GM20431 (cell line): ENCODE measurements around the gene VPS13A.

Experiments used
- in situ Hi-C: fragments of 300-500 bp; cut with MseI, MboI; formaldehyde crosslinking; loops from one replicate; pipeline ENCODE4 v1.15.0; 2020; ENCODE audit warnings: low sequenced_read_pairs; ENCODE audit not compliant: unreplicated experiment

VPS13A gene

DNA sequence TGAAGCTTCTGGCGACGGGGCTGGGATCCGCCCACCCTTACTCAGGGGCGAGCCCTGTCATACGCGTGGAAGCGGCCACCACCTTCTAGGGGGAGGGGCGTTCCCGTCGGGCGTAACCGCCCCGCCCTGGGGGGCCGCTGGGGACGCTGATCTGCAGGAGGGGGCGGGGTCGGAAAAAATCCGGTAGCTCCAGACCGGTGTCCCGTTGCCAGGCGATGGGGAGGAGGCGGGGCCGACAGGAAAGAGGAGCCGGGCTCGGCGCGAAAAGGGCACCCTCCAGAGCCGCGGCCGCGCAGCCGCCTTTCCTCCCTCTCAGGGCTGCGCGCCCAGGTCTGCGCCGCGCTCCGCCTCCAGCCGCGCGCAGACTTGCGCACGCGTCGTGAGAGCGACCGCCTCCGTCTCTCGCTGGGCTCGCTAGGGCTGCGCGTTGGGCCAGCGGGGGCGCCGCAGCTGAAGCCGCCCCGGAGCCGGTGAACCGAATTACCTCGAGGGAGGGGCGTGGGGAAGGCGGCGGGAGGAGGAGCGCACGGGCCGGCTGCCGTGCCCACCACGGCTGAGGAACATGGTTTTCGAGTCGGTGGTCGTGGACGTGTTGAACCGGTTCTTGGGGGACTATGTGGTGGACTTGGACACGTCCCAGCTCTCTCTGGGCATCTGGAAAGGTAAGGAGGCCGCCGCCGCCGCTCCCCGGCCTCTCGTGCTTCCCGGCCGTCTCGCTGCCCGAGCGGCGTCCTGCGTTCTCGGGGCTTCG is at the start of gene VPS13A:
Gene VPS13A, plus strand, starts transcription at position 392 of the 751 bp plus-strand sequence. Its CDS starts 171 bp downstream, at position 563.
- in situ Hi-C loops: no loop called here

DNA sequence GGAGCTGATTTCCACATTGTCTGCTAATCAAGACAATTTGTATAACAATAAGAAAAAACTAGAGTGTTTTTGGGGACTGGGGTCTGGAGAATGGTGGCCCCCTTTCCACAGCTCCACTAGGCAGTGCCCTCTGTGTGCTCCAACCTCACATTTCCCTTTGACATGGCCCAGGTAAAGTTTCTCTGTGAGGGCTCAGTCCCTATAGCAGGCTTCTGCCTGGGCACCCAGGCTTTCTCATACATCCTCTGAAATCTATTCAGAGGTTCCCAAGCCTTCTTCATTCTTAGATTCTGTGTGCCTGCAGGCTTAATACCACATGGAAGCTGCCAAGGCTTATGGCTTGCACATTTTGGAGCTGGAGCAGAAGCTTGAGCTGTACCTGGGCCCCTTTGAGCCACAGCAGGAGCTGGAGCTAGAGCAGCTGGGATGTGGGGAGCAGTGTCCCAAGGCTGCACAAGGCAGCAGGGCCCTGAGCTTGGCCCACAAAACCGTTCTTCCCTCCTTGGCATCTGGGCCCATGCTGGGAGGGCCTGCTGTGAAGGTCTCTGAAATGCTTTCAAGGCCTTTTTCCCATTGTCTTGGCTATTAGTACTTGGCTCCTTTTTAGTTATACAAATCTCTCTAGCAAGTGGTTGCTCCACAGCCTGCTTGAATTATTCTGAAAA is 49.1 kb upstream of the VPS13A start:
- in situ Hi-C loops: no loop called here

- in situ Hi-C loops: no loop called here
Observed at GRCh38 chr9:77131399-77131798, 45.9 kb upstream of the VPS13A start.

- in situ Hi-C loops: no loop called here
Observed at GRCh38 chr9:77133011-77133410, 44.3 kb upstream of the VPS13A start.

DNA sequence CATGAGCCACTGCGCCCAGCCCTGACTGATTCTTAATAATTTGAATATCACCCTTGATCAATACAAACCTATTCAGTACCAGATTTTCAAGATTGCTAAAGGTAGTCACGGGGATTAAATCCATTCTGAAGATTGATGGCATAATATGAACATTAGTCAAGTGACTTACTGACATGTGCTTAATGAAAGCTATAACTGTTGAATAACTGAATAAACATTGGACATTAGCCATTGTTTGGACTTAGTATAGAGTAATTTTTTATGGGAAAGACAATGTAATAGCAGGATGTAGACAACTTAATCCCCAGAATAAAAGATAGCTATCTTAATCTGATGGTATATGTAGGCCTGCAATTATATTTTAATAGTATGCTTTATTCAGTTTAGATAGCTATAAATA is 35.0 kb upstream of the VPS13A start:
- in situ Hi-C loops: no loop called here

GRCh38 chr9:77149879-77150278 is 27.5 kb upstream of the VPS13A start:
- in situ Hi-C loops: loop anchor here (25.0 kb wide), 1 partner anchor 338 kb away; no protein-coding TSS in a partner anchor

DNA sequence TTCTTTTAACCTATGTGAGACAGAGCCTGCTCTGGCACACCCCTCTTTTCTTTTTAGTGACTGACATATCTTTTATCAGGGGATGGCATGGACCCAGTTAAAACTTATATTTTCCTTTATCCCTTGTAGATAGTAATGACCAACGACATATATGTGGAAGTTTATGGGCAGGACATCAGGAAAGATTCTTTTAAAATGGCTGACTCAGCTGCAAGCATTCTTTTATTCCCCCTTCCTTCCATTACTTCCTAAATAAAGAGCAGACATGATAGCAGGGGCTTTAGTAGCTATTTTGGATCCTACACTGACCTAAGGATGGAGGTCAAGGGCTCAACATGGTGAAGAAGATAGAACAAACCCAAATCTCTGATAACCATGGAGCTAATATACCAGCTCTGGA is 25.0 kb upstream of the VPS13A start:
- in situ Hi-C loops: loop anchor here (25.0 kb wide), 1 partner anchor 340 kb away; no protein-coding TSS in a partner anchor

DNA sequence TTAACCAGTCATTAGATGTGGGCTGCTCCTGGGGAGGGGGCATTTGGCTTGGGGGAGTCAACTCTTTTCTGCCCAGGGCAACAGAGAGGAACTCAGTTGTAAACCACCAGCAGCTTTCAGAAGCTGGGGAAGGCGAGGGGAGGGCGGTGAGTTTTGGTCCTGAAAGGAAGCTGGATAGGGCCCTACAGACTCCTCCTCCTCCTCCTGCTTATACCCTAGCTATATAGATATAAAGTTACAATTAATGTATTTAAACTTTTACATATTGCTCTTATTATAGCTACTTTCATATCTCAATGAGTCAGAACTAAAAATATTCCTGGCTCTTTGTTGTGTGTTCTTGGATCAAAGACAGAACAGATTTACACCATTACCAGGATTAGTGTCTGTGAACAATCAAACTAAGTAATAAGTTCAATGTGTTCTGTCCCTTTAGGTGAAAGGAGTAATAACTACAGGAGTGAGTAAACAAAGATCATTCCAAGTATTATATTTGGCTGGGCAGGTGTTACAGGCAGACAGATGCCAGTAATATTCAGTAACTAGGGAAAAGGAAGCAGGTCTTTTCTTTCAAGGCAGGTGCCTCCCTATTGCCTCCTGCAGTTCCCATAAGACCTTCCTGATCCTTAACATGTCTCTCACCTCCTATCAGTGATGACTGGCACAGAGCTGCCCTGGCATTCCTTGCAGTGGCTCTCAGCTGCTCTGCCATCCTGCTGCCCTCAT is 20.5 kb upstream of the VPS13A start:
- in situ Hi-C loops: loop anchor here (25.0 kb wide), 1 partner anchor 345 kb away; no protein-coding TSS in a partner anchor

GRCh38 chr9:77158772-77159513 is 18.4 kb upstream of the VPS13A start:
- in situ Hi-C loops: loop anchor here (25.0 kb wide), 1 partner anchor 347 kb away; no protein-coding TSS in a partner anchor

GRCh38 chr9:77161191-77161590 is 16.1 kb upstream of the VPS13A start:
- in situ Hi-C loops: loop anchor here (25.0 kb wide), 1 partner anchor 349 kb away; no protein-coding TSS in a partner anchor

DNA sequence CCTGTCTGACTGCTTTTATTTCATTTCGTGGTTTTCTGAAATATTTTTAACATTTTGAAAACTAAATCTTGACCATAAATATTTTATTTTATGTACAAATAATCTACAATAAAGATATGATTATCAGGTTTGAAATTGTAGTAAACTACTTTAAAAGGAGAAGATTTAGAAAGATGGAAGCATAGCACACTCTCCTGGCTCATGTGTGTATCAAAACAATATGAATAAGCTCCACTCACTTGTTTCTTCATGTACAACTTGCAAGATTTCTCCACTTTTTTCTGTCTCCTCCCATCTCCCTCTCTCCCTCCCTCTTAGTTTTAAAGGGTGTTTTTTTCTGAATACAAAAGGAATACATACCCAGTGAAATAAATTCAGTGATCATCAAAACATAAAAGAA is 15.4 kb upstream of the VPS13A start:
- in situ Hi-C loops: loop anchor here (25.0 kb wide), 1 partner anchor 350 kb away; no protein-coding TSS in a partner anchor

DNA sequence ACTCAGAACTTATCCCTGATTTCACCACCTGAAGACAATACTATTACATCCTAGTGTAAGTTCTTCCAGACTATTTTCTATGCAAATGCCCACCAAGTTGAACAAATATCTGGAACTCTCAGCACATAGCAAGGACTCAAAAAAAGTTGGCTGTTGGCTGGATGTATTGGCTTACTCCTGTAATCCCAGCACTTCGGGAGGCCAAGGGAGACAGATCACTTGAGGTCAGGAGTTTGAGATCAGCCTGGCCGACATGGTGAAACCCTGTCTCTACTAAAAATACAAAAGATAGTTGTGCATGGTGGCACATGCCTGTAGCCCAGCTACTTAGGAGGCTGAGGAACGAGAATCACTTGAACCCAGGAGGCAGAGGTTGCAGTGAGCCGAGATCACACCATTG is 15.0 kb upstream of the VPS13A start:
- in situ Hi-C loops: loop anchor here (25.0 kb wide), 1 partner anchor 350 kb away; no protein-coding TSS in a partner anchor

DNA sequence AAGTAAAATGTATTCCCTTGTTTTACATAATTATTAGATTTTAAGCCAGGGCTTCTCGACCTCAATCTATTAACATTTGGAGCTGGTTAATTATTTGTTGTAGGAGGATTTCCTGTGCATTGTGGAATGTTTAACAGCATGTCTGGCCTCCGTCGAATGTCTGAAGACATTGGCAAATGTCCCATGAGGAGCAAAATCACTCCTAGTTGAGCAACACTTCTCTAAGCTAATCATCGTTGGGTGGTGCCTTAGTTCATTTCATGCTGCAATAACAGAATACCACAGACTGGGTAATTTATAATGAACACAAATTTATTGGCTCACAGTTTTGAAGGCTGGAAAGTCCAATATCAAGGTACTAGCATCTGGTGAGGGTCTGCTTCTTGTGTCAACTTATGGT is 13.4 kb upstream of the VPS13A start:
- in situ Hi-C loops: loop anchor here (25.0 kb wide), 1 partner anchor 352 kb away; no protein-coding TSS in a partner anchor

- in situ Hi-C loops: loop anchor here (25.0 kb wide), 1 partner anchor 354 kb away; no protein-coding TSS in a partner anchor
Observed at GRCh38 chr9:77166193-77166592, 11.1 kb upstream of the VPS13A start.

- in situ Hi-C loops: loop anchor here (25.0 kb wide), 1 partner anchor 359 kb away; no protein-coding TSS in a partner anchor
Observed at GRCh38 chr9:77170991-77171699, 6.2 kb upstream of the VPS13A start.

- in situ Hi-C loops: no loop called here
Observed at GRCh38 chr9:77175151-77175550, 2.2 kb upstream of the VPS13A start.

DNA sequence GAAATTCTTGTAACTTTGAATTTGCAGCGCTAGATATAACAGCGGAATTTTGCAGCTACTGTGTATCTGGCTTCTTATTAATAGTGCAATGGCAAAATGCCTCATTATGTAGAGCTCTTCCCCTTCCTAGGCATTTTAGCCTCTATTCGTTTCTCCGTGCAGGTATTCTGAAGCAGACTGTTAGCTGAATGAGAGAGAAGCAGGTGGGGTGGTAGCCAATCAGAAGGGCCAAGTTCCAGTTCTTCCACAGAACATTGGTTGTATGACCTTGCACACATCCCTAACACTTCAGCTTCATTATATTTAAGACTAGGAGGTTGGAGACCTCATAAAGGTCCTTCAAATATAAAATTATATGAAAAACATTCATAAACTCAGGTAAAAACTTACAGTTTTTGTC is 1.2 kb upstream of the VPS13A start:
- in situ Hi-C loops: no loop called here

DNA sequence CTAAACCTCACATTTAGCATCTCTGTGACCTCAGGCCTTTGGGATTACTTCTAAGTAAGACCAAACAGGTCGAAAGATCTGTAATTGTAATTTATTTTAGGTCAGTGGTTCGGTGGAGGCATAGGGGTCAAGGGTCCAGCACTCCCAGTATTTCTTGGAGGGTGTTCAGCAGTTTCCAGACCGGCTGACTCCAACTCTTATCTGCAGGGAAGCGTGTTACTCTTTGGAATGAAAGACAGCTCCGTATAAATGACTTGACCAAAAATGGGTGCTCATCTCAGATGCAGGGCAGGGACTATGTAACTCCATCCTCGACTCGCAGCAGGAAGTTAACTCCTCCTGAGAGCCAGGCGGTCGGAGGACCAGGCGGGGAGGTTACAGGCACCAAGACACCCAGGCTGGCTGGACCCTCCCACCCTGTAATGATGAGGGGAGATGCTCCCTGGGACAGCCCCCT is 620 bp upstream of the VPS13A start:
- in situ Hi-C loops: no loop called here
